HL-60 (cell line): ENCODE measurements around the gene C14orf93.
A peak's percentile ranks its signal among the peaks of the same experiment; 100 is the strongest.

Experiments used
- DNase-seq, 2 experiments: peaks; one replicate each; pipeline ENCODE4 v3.0.0-alpha.2; 2010 to 2020; ENCODE audit warnings: low read depth in 1 of 2, low spot score in 1 of 2
- H3K27ac ChIP-seq: fragments of 250-450 bp; sonication (Bioruptor Pico); replicated peaks from 2 replicates; pipeline ENCODE4 v1.5.1; 2020; ENCODE audit warnings: mild to moderate bottlenecking, moderate library complexity
- H3K27me3 ChIP-seq: fragments of 250-450 bp; sonication (Bioruptor Pico); 2 replicates; pipeline ENCODE4 v1.5.1; 2021; ENCODE audit warnings: mild to moderate bottlenecking, moderate library complexity; ENCODE audit not compliant: insufficient read depth, poor library complexity, severe bottlenecking
- H3K4me3 ChIP-seq: replicated peaks from 2 replicates; pipeline ENCODE4 v1.5.1; 2011; ENCODE audit warnings: mild to moderate bottlenecking, control low read depth, low read length; ENCODE audit not compliant: insufficient read depth
- GABPA ChIP-seq: IDR thresholded peaks from 2 replicates; pipeline ENCODE4 v1.6.1; 2012; ENCODE audit warnings: low read depth
- POLR2AphosphoS5 ChIP-seq: IDR thresholded peaks from 2 replicates; pipeline ENCODE4 v1.6.1; 2012; ENCODE audit warnings: low read depth
- SPI1 ChIP-seq: IDR thresholded peaks from 2 replicates; pipeline ENCODE4 v1.6.1; 2012; ENCODE audit warnings: low read depth, mild to moderate bottlenecking, borderline replicate concordance
- TF ChIP-seq, protein P1 (sequence below): IDR thresholded peaks from one replicate; pipeline ENCODE4 v1.5.1; 2011; ENCODE audit warnings: low read length, control low read depth, inconsistent platforms; ENCODE audit not compliant: insufficient read depth
- TF ChIP-seq, protein P2 (sequence below): IDR thresholded peaks from 2 replicates; pipeline ENCODE4 v1.6.1; 2012; ENCODE audit warnings: low read depth; ENCODE audit not compliant: insufficient replicate concordance

C14orf93 gene

DNA sequence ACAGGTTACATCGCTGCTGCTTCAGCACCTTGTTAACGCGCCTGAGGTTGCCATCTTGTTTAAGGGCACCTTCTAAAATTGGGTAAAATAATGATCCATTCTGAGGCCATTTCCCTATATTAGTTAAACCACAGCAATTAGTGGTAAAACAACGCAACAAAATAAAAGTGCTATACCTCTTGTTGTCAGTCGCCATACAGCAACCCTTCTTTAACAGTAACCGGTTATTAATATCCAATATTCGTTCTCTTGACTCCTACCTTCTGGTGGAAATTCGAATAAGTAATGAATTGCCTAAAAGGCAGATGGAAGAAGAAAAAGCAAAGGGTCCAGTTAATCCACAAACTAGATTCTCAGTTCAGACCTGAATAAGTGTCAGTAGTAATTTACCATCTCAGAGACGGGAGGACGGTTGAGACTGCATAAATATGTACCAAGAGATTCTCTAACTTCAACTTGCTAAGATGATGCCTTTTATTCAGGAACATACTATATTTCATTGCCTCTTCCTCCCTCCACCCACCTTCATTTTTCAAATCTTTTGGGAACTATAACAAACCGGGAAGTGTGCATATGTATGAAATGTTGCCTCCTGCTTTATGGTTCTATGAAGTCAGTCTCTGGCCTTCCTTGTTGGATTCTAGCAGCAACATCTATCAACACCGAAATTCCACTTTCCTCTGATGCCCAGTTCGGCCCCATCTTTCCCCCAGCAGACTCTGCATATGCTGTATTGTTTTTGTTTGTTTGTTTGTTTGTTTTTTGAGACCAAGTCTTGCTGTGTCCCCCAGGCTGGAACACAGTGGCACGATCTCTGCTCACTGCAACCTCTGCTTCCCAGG lies 25.6 kb upstream of the C14orf93 start:
- H3K27me3 ChIP-seq = no peaks in the 10 kb centered on the region
- H3K27ac ChIP-seq = peak overlapping the region; percentile 87
- H3K4me3 ChIP-seq = no peak overlapping the region
- no peak for DNase-seq
- TF ChIP-seq POLR2AphosphoS5 (no peak), GABPA (no peak), SPI1 (no peak)
- TF ChIP-seq, protein P1, sequence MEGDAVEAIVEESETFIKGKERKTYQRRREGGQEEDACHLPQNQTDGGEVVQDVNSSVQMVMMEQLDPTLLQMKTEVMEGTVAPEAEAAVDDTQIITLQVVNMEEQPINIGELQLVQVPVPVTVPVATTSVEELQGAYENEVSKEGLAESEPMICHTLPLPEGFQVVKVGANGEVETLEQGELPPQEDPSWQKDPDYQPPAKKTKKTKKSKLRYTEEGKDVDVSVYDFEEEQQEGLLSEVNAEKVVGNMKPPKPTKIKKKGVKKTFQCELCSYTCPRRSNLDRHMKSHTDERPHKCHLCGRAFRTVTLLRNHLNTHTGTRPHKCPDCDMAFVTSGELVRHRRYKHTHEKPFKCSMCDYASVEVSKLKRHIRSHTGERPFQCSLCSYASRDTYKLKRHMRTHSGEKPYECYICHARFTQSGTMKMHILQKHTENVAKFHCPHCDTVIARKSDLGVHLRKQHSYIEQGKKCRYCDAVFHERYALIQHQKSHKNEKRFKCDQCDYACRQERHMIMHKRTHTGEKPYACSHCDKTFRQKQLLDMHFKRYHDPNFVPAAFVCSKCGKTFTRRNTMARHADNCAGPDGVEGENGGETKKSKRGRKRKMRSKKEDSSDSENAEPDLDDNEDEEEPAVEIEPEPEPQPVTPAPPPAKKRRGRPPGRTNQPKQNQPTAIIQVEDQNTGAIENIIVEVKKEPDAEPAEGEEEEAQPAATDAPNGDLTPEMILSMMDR = no peak
- TF ChIP-seq, protein P2, sequence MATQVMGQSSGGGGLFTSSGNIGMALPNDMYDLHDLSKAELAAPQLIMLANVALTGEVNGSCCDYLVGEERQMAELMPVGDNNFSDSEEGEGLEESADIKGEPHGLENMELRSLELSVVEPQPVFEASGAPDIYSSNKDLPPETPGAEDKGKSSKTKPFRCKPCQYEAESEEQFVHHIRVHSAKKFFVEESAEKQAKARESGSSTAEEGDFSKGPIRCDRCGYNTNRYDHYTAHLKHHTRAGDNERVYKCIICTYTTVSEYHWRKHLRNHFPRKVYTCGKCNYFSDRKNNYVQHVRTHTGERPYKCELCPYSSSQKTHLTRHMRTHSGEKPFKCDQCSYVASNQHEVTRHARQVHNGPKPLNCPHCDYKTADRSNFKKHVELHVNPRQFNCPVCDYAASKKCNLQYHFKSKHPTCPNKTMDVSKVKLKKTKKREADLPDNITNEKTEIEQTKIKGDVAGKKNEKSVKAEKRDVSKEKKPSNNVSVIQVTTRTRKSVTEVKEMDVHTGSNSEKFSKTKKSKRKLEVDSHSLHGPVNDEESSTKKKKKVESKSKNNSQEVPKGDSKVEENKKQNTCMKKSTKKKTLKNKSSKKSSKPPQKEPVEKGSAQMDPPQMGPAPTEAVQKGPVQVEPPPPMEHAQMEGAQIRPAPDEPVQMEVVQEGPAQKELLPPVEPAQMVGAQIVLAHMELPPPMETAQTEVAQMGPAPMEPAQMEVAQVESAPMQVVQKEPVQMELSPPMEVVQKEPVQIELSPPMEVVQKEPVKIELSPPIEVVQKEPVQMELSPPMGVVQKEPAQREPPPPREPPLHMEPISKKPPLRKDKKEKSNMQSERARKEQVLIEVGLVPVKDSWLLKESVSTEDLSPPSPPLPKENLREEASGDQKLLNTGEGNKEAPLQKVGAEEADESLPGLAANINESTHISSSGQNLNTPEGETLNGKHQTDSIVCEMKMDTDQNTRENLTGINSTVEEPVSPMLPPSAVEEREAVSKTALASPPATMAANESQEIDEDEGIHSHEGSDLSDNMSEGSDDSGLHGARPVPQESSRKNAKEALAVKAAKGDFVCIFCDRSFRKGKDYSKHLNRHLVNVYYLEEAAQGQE = no peak

DNA sequence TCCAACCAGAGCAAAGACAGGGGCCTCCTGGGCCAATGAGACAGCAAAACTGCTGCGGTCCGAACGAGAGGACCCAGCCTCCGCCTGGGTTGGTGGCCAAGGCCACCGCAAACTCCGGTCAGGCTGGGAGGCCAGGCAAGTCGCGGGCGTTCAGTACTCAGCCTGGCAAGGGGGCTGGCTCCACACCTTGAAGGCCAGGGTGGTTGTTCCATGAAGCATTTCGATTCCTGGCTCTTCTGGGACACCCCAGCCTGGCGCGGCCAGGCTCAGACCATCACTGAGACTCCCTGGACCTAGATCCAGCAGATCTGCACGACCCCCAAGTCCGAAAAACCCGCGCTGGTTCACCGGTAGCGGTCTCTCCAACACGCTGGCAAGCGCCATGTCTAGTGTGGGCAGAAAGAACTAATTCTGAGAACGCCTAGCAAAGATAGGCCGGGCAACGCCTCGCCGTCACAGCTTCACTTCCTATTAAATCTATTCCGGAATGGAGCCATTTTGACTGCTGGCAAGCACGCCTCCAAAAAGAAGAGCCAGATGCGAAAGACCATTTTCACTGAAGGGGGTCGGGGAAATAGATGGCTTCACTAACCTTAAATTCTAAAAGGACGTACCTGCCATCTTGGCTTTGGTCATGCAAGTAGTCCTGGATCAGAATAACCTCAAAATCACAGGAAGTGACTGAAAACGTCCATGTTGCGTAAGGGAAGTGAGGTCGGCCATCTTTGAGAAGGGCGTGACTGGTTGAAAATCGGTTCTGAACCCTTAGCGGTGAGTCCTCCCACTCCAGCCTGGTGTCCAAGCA lies 24.8 kb upstream of the C14orf93 start, which contains the start of gene PSMB5:
Gene PSMB5 (minus strand): TSS at position 403 of the 805 bp plus-strand sequence. CDS start 19 bp downstream, at position 384.
- peak; percentile 95 to 98 for DNase-seq
- H3K27me3 ChIP-seq = no peaks in the 10 kb centered on the region
- peak within 1 kb of the TSS; percentile 87 for H3K27ac ChIP-seq
- H3K4me3 ChIP-seq = peak within 1 kb of the TSS; percentile 77
- TF ChIP-seq POLR2AphosphoS5 (peak; percentile 56; the same call in 1 of the 2 replicates), GABPA (peak; percentile 68), SPI1 (peak; percentile 37; the same call in 1 of the 2 replicates)
- TF ChIP-seq, protein P2 = peak; percentile 43
- TF ChIP-seq, protein P1 = no peak

DNA sequence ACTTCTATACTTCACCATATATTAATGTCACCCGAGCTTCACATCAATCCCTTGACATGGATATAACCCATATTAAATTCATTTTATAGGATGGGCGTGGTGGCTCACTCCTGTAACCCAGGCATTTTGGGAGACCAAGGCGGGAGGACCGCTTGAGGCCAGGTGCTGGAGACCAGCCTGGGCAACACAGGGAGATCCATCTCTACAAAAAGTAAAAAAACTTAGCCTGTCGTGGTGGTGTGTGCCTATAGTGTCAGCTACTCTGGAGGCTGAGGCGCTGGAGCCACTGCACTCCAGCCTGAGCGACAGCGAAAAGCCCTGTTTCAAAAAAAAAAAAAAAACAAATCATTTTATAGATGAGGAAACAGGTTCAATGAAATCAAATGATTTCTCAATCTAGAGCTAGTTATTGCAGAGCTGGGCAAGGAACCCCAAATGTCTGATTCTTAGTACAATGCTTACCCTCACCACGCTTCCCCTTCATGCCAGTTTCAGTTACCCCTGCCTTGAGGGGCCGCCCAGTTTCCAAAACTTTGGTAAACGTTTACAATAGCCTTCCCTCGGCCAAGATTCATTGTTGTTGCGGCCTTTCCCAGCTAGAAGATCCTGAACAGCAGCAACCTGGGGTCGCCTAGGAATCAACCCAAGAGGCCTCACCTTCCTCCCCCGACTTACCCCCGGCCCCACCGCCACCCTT lies 24.0 kb upstream of the C14orf93 start:
- Histone ChIP-seq H3K27ac (peak overlapping the region; percentile 87), H3K27me3 (no peaks in the 10 kb centered on the region), H3K4me3 (peak overlapping the region; percentile 77)
- DNase-seq = no peak
- TF ChIP-seq, protein P2 = no peak
- no peak for TF ChIP-seq GABPA
- no peak for TF ChIP-seq SPI1
- TF ChIP-seq, protein P1 = no peak
- no peak for TF ChIP-seq POLR2AphosphoS5
